ENCODE data around the gene IFT25.

DNA sequence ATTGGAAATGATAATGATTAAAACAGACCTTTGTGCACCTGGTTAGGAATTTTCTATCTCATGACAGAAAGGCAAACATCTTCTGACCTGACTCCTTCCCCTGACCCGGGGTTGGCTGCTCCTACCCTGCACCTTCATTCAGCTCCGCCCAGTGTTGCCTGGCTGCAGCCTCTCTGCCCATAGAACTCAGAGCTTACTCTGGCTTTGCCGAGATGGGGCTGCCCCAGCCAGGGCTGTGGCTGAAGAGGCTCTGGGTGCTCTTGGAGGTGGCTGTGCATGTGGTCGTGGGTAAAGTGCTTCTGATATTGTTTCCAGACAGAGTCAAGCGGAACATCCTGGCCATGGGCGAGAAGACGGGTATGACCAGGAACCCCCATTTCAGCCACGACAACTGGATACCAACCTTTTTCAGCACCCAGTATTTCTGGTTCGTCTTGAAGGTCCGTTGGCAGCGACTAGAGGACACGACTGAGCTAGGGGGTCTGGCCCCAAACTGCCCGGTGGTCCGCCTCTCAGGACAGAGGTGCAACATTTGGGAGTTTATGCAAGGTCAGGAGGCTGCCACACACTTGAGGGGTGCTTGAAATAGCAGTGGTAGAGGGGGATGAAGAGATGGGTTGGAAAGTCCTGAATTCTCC is 51.4 kb downstream of the IFT25 start, which contains the start of gene DIO1:
- TF ChIP-seq CTCF (IDR thresholded peaks at IDR 0.05) = no peak
- no peak for TF ChIP-seq POLR2A (IDR thresholded peaks at IDR 0.05)
